Posterior vena cava (tissue), 2 donors: ENCODE measurements around the gene HOXB6. TPM values are rescaled to one million over a fixed set of nuclear protein-coding genes. Genes with fewer than 3 reads are reported as not detected.
A peak's percentile ranks its signal among the peaks of the same experiment; 100 is the strongest.

Source experiments
- DNase-seq: peaks from one replicate; pipeline ENCODE4 v3.0.0-alpha.2; 2020; ENCODE audit warnings: low spot score
- intact Hi-C, 2 donors: fragments of 100-400 bp; cut with DNase I; formaldehyde crosslinking; loops; one replicate each; pipeline versions ENCODE4 v1.14.1 to v1.14.2; 2022 to 2023
- total RNA-seq, 2 donors: library from RNA; stranded (reverse); fragmentation: NEBNext Ultra II Directional; extraction: Animal tissue kit (Norgen Biotek cat#: 25700); gene quantifications; one replicate each; pipeline ENCODE4 v1.2.1, GENCODE V29; 2021
- donor health status: DM: yes; HTN: yes; CAD: no.
- donor health status: DM: yes; HTN: yes; CAD: no.

The HOXB6 gene
- total RNA-seq, 2 donors from 2014 or later = 3.9 to 6.7 TPM

- intact Hi-C loops = loop anchor here (5.0 to 10.0 kb wide), 2 partner anchors 245 to 262 kb away; no protein-coding TSS in a partner anchor
- DNase-seq = no peak
Measured at GRCh38 chr17:48599354-48599753, 5.4 kb downstream of the HOXB6 start.

DNA sequence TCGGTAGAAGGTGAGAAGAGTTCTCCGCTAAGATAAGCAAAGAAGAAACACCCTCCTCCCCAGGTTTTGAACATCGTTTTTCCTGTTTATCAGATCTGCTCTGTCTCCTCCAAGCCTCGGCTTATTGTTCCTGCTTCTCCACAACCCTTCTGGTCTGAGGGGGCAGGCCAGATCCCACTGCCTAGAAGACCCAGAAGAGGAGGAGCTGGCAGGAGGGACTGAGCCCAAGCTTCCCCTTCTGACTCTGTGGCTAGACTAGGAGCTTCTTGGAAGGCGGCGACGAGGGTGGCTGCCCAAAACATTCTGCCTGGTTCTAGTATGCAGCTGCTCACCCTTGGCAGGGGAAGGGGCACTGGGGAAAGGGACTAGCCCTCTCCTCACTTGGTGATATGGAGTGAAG lies 6.0 kb downstream of the HOXB6 start:
- intact Hi-C loops = loop anchor here (5.0 to 10.0 kb wide), 2 partner anchors 244 to 261 kb away; no protein-coding TSS in a partner anchor
- no peak for DNase-seq

- DNase-seq = no peak
Measured at GRCh38 chr17:48597778-48598631, 6.8 kb downstream of the HOXB6 start.

GRCh38 chr17:48597528-48597777 lies 7.3 kb downstream of the HOXB6 start:
- no peak for DNase-seq
- intact Hi-C loops = loop anchor here (5.0 to 10.0 kb wide), 2 partner anchors 243 to 260 kb away; no protein-coding TSS in a partner anchor

More at GRCh38 chr17:48597778-48598631, 6.8 kb downstream of the HOXB6 start:
- intact Hi-C loops = loop anchor here (5.0 to 10.0 kb wide), 2 partner anchors 243 to 261 kb away; no protein-coding TSS in a partner anchor

GRCh38 chr17:48596735-48597527 lies 7.9 kb downstream of the HOXB6 start:
- no peak for DNase-seq
- intact Hi-C loops = loop anchor here (5.0 to 10.0 kb wide), 2 partner anchors 242 to 260 kb away; no protein-coding TSS in a partner anchor

- intact Hi-C loops = loop anchor here (5.0 to 10.0 kb wide), 2 partner anchors 241 to 259 kb away; no protein-coding TSS in a partner anchor
- no peak for DNase-seq
Measured at GRCh38 chr17:48596000-48596734, 8.6 kb downstream of the HOXB6 start.

- no peak for DNase-seq
- intact Hi-C loops = loop anchor here (5.0 to 10.0 kb wide), 2 partner anchors 241 to 258 kb away; no protein-coding TSS in a partner anchor
Measured at GRCh38 chr17:48595278-48595999, 9.3 kb downstream of the HOXB6 start.

DNA sequence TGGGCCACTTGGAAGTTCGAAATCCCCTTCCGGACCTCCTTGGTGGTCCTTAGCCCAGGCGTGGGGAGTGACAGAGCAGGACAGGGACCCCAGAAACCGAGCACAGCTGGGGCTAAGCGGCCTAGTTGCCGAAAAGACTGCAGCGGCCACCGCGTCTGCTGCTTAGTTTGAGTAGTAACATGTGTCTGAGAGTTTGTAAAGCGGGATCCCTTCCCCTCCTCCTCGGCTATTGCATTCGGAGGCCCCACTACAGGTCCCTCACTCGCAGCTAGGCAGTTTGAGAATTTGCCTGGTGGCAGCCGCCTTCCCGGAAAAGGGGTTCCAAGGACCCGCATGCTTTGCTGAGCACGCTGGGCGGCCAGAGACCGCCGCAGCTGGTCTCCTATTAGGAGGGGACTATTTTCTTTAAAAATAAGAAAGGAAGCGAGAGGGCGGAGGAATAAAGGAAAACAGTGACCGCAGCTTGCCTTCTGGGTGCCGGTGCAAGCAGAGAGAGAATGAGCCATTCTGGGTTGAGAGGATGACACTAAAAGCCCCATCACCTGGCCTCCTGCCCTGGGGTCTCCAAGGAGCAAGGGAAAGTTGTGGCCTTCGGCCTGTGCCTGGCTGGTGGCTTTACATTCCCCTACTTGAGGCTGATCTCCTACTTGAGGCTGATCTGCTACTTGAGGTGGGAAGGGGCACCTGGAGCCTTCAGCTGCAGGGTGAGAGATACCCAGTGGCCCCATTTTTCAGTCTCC lies 10.1 kb downstream of the HOXB6 start:
- intact Hi-C loops = loop anchor here (5.0 to 10.0 kb wide), 3 partner anchors 240 to 257 kb away; no protein-coding TSS in a partner anchor

DNA sequence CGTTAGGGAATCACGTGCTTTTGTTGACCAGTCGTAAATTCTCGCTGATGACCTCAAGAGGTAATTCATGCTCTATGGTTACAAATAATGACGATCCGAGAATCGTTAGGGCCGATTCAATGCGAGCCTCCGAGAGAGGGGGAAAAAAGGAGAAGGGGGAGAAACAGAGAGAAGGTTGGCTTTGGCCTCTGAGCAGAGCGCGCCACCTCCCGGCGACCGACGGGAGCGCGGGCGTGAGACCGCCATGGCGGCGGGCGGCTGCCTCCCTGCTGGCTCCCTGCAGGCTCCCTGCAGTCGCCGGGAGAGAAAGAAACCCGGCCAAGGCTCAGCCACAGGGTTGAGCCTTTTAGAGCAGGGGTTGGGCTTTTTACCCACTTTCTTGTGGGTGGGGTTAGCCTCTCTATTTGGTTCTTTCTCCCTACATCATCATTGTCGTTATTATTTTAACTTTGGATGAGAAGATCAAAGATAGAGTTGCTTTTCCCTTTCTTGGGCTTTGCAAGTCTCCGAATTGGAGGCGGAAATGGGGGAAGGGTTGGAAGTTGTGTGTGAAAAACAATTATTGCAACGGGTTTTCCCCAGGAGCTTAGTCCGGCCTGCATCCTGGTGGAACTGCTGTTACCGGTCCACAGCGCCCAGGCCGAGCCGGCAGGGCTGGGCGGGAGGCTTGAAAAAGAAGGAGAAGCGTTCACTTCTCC lies 10.8 kb downstream of the HOXB6 start:
- DNase-seq = peak; percentile 94

More for the DNA sequence above, 10.1 kb downstream of the HOXB6 start:
- DNase-seq = no peak

GRCh38 chr17:48593126-48593829 lies 11.5 kb downstream of the HOXB6 start, which contains the start of gene HOXB5:
HOXB5 (minus strand) TSS chr17:48593779; CDS start chr17:48593682, 97 bp downstream.
- DNase-seq = no peak

More for the DNA sequence above, 10.8 kb downstream of the HOXB6 start:
- intact Hi-C loops = loop anchor here (5.0 to 10.0 kb wide), 2 partner anchors 239 to 242 kb away; no protein-coding TSS in a partner anchor

DNA sequence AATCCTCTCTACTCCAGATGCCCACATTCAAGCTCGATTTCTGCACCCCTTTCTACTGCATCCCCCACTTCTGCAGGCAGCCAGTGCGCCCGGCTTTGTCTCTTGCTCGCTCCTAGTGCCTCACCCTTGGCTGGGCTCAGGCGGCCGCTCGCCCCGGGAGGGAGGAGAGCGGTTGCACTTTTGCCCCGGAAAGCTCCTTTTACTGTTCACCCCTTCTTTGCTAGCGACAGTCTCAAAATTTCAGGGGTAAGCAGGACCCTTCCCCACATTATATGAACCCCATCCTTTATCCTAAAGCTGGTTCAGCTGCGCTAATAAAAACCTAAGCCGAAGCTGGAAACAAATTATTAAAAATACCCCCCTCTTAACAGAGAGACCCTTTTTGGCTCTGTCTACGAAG lies 12.2 kb downstream of the HOXB6 start:
- intact Hi-C loops = loop anchor here (5.0 to 10.0 kb wide), 2 partner anchors 238 to 240 kb away; no protein-coding TSS in a partner anchor

More at GRCh38 chr17:48593126-48593829, 11.5 kb downstream of the HOXB6 start, which contains the start of gene HOXB5:
- intact Hi-C loops = loop anchor here (5.0 to 10.0 kb wide), 2 partner anchors 238 to 241 kb away; no protein-coding TSS in a partner anchor

DNA sequence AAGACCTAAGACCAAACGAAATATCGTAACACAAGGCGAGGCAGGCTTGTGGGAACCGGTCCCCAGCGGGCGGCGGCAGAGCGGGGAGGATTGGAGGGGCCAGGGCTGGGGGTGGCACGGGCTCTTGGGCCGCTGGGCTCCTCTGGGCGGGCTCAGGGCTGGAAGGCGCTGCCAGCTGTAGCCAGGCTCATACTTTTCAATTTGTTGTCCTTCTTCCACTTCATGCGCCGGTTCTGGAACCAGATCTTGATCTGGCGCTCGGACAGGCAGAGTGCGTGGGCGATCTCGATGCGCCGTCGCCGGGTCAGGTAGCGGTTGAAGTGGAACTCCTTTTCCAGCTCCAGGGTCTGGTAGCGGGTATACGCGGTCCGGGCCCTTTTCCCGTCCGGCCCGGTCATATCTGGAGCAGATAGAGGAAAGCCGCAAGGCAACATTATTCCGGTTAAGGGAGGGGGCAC lies 12.7 kb downstream of the HOXB6 start:
- intact Hi-C loops = loop anchor here (5.0 to 10.0 kb wide), 2 partner anchors 237 to 240 kb away; no protein-coding TSS in a partner anchor
- DNase-seq = no peak

More for the DNA sequence above, 12.2 kb downstream of the HOXB6 start:
- no peak for DNase-seq

DNA sequence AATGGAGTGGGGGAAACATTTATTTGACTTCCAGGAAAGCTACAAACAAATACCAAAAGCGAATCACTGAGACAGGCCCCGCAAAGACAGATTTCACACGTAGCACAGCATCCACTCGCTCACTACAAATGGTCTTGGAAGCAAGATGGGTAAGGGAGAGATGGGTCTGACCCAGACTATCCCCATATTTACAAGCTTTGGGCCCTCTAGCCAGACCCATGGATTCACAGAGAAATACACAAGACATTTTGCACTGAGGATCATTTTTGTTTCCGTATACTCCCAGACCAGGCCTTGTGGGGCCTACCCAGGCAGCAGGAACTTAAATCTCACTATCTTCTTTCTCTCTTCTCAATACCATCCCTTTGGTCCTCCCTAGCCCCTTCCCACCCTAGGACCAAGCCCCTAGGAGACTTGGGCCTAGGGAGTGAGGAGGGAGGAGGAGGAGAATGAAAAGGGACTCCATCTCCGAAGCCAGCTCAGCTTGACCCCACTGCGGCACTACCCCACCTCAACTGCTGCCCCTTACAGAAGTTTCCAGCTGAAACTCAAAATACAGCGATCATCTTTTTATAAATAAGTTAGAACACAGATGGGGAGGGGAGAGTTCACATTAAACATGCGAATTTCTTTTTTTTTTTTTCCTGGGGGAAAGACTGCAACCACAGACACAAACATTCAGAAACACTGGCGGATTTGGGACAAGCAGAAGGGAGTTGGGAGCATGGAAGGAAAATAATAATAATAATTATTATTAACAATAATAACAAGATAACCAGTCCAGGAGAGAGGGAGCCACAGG lies 13.3 kb downstream of the HOXB6 start:
- intact Hi-C loops = loop anchor here (5.0 to 10.0 kb wide), 2 partner anchors 237 to 239 kb away; no protein-coding TSS in a partner anchor
- no peak for DNase-seq

DNA sequence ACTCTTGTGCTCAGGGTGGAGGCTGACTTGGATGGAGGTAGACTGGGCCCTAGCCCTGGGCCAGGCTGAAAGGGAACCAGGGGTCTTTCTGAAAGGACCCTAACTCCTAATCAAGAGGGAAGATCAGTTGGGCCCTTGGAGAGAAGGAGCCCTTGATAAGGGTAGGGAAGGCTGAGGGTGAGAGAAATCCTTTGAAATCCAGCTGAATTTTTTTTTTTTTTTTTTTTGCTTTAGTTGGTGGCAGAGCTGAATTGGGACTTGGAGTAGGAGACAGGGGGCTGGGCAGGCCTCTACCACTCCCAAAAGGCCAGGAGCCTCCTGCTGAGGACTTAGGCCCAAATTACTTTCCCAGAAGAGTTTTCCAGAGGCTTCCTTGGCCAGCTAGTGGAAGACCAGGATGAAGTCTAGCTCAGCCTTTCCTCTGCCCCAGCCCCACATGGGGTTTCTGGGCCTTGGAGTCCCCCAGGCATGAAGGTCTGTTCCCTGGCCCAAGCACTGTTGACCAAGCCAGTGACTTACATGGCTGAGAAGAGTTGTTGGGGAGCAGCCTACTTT lies 14.1 kb downstream of the HOXB6 start:
- intact Hi-C loops = loop anchor here (1.0 to 10.0 kb wide), 3 partner anchors 97 to 238 kb away; no protein-coding TSS in a partner anchor
- DNase-seq = no peak
